HG03520 (cell line): Measurements from ENCODE around the gene DBT.
"Not testable (repeated sequence)": the region's sequence is repeated elsewhere in the genome, so short reads cannot be mapped to it uniquely, and the experiment has no call there.

Experiments used
- ATAC-seq: cut with Tn5 transposase; IDR thresholded peaks from one replicate; pipeline ENCODE4 v1.9.1; 2021; ENCODE audit warnings: mild to moderate bottlenecking, moderate library complexity; ENCODE audit not compliant: unreplicated experiment

DBT gene

GRCh38 chr1:100252901-100253300 lies 3.3 kb upstream of the DBT start:
- ATAC-seq = no peak

- no peak for ATAC-seq
Measured at GRCh38 chr1:100250807-100251206, 1.2 kb upstream of the DBT start.

DNA sequence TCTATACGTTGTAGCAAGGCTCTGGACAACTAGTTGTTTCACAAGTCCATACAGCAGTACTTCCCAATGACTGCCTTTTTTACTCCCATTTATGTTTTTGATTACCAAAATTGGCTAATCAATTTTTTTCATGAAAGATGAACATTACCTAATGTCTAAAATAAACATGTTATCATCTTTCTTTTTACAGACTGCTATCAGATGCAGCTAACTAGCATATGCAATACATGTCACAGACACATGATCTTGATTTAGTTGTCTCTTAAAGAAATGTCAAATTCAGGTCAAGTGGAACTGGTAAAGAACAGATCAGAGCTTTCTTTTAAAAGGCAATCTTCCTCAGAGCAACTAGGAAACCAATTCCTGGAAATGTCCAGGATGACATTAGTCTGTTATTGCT lies 630 bp upstream of the DBT start:
- no peak for ATAC-seq

DNA sequence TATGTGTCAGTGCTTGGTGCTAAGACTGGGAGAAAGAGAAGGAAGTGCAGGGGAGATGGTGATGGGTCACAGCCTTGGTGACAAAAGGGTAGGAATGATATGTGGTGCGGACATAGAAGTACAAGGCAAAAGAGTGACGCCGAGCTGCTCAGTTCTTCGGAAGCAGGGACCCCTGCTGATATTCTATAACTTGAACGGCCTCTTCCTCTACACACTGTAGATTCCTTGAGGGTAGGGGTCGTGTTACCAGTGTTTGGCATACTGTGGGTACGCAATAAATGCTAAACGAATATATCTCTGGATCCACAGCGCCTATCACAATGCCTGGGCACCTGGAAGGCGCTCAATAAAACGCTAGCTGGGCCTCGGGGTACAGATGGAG lies 488 bp downstream of the DBT start:
- no peak for ATAC-seq

DNA sequence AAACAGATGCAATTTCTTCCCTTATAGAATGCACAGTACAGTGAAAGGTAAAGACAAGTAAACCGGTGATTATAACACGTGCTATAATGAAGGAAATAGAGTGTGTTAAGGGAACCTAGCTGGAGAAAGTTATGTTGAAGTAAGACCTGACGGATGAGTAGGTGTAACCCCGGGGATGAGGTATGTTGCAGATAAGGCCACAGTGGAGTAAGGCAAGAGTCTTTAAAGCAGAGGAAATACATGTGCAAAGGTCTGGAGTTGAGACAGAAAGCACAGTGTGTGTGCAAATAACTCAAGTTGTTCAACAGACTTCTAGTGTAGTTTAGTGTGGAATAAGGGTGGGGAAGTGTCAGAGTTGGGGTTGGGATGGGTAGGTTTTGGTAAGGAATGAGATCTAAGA lies 2.9 kb downstream of the DBT start:
- no peak for ATAC-seq

DNA sequence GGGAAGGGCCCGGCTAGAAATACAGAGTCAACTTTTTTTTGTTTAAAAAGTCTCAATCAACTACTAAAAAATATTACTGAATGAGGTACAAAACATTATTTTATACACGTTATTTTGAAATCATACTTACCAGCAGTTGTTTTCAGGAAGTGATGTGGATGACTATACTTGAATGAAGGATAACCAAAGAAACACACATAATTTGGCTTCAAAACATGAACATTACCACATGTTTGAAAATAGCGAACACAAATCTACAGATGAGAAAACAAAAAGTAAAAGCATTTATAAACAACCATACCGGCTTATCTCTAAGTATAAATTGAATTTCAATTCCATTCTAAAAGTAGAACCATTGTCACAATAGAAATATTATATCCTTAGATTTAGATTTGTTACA lies 9.0 kb downstream of the DBT start:
- no peak for ATAC-seq

DNA sequence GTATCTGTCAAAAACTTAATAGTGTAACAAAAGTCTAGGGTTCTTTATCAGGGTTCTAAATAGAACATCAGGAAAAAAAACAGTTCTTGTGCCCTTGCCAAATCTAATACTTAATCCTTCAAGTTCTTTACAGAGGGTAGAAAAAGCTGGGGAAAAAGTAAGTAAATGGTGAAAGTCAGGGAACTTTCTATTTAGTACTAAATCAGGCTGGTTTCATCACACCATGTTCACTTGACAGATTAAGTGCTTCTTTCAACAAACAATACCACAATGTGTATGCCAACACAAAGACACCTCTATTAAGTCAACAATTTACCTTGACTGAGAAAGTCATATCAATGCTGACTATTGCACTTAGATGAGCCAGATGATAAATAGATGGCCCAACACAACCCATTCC lies 9.7 kb downstream of the DBT start:
- no peak for ATAC-seq

GRCh38 chr1:100237091-100237490 lies 12.5 kb downstream of the DBT start:
- no peak for ATAC-seq

- ATAC-seq = no peak
Measured at GRCh38 chr1:100234432-100234831, 15.2 kb downstream of the DBT start.

- ATAC-seq = not testable (repeated sequence)
Measured at GRCh38 chr1:100233566-100233965, 16.1 kb downstream of the DBT start.

- ATAC-seq = no peak
Measured at GRCh38 chr1:100232156-100232555, 17.5 kb downstream of the DBT start.

DNA sequence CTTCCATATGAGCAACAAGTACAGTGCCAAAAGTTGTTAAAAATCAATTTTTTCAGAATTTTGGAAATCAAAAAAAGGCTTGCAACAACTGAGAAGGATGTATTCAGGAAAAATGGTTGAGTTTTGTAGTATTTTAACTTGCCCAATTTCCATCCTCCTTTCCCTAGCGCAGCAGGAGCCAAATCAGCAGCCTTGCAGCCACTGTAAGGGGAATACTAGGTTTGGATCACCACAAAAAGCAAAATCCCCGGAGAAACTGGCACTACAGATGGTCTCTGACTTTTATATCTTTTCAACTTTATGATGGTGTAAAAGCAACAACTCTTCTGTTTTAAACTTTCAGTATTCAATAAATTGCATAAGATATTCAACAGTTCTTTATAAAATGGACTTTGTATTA lies 17.9 kb downstream of the DBT start:
- ATAC-seq = no peak

DNA sequence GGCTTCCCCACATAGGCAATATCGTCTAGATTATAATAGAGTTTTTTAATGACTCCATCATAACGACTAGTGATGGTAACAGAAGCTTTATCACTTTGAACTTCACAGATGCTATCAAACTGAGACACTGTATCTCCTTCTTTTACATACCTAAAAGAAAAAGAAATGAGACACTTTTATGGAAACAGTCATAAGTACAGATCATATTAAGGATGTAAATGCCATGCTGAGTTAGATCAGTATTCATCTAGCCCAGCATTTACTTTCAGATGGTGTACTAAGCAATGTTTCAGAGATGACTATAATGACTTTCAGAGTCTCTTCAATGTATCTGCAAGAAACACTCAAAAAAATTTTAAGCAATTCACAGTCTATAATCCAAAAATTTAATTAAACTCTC lies 18.9 kb downstream of the DBT start:
- ATAC-seq = no peak

GRCh38 chr1:100229681-100230443 lies 19.8 kb downstream of the DBT start:
- ATAC-seq = no peak

GRCh38 chr1:100222428-100222827 lies 27.2 kb downstream of the DBT start:
- no peak for ATAC-seq

DNA sequence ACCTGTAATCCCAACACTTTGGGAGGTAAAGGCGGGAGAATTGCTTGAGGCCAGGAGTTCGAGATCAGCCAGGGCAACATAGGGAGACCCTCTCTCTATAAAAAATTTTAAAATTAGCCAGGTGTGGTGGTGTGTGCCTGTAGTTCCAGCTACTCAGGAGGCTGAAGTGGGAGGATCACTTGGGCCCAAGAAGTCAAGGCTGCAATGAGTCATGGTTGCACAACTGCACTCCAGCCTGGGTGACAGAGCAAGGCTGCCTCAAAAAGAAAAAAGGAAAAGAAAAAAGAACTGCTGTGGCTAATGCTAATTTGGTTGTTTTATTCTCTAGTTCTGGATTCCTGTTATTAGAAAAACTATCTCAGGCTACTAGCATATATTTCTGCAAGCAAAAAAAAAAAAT lies 29.8 kb downstream of the DBT start:
- ATAC-seq = no peak

DNA sequence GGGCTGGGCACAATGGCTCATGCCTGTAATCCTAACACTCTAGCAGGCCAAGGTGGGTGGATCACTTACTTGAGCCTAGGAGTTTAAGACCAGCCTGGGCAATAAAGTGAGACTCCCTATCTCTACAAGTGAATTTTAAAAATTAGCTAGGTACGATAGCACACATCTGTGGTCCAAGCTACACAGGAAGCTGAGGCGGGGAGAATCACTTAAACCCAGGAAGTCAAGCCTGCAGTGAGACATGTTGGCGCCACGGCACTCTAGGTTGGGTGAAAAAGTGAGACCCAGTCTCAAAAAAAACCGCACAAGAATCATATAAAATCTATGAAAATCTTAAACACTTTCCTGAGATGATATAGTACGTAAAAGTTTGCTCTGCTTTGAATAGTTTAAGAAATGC lies 30.2 kb downstream of the DBT start:
- no peak for ATAC-seq

- ATAC-seq = no peak
Measured at GRCh38 chr1:100217834-100218233, 31.8 kb downstream of the DBT start.

- no peak for ATAC-seq
Measured at GRCh38 chr1:100215101-100215500, 34.5 kb downstream of the DBT start.

GRCh38 chr1:100213141-100213540 lies 36.5 kb downstream of the DBT start:
- no peak for ATAC-seq

- no peak for ATAC-seq
Measured at GRCh38 chr1:100206301-100206700, 43.3 kb downstream of the DBT start.

DNA sequence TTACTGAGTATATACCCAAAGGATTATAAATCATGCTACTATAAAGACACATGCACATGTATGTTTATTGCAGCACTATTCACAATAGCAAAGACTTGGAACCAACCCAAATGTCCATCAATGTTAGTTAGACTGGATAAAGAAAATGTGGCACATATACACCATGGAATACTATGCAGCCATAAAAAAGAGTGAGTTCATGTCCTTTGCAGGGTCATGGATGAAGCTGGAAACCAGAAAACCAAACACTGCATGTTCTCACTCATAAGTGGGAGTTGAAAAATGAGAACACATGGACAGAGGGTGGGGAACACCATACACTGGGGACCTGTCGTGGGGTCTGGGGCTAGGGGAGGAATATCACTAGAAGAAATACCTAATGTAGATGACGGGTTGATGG lies 44.0 kb downstream of the DBT start:
- ATAC-seq = not testable (repeated sequence)

DNA sequence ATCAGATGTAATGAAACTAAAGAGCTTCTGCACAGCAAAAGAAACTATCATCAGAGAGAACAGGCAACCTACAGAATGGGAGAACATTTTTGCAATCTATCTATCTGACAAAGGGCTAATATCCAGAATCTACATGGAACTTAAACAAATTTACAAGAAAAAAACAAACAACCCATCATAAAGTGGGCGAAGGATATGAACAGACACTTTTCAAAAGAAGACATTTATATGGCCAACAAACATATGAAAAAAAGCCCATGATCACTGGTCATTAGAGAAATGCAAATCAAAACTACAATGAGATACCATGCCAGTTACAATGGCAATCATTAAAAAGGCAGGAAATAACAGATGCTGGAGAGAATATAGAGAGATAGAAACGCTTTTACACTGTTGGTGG lies 44.5 kb downstream of the DBT start:
- not testable (repeated sequence) for ATAC-seq
